Testis (tissue), 3 donors: ENCODE data around the gene SVIL. TPM values are rescaled to one million over a fixed set of nuclear protein-coding genes. Genes with fewer than 3 reads are reported as not detected.
"Not testable (repeated sequence)": the region's sequence is repeated elsewhere in the genome, so short reads cannot be mapped to it uniquely, and the experiment has no call there.

Source experiments
- DNase-seq: peaks from one replicate; pipeline ENCODE4 v3.0.0-alpha.2; 2019
- H3K27ac ChIP-seq, 2 donors: fragments of 200-600 bp; sonication (generic); one replicate each; pipeline ENCODE4 v1.5.1; 2019
- H3K27me3 ChIP-seq: fragments of 200-600 bp; sonication (generic); one replicate; pipeline ENCODE4 v1.5.1; 2019
- H3K36me3 ChIP-seq: fragments of 200-600 bp; sonication (generic); one replicate; pipeline ENCODE4 v1.5.1; 2017; ENCODE audit warnings: low read depth; ENCODE audit errors: missing control alignments
- H3K4me1 ChIP-seq: fragments of 200-600 bp; sonication (generic); one replicate; pipeline ENCODE4 v1.5.1; 2019
- H3K4me3 ChIP-seq, 2 donors: fragments of 200-600 bp; sonication (generic); one replicate each; pipeline ENCODE4 v1.5.1; 2017 to 2019
- H3K9me3 ChIP-seq: fragments of 200-600 bp; sonication (generic); one replicate; pipeline ENCODE4 v1.5.1; 2017
- POLR2A ChIP-seq: fragments of 450-650 bp; IDR thresholded peaks from one replicate; pipeline ENCODE4 v1.6.1; 2017; ENCODE audit warnings: antibody characterized with exemption, mild to moderate bottlenecking, moderate library complexity
- WGBS, 2 donors: methylation state at CpG; one replicate each; pipeline ENCODE4 v1.1.5; 2018; 5-methylcytosine and 5-hydroxymethylcytosine counted together
- intact Hi-C: fragments of 100-400 bp; cut with DNase I; formaldehyde crosslinking; loops from one replicate; pipeline ENCODE4 v1.15.1; 2023; ENCODE audit warnings: low total_unique reads
- polyA plus RNA-seq: library from polyadenylated mRNA; stranded (reverse); fragments of 350-450 nt; fragmentation: Illumina TruSeq; extraction: RNeasy Lipid Tissue Mini Kit (QIAGEN cat#74804); gene quantifications from one replicate; pipeline ENCODE4 v1.2.3, GENCODE V29; 2014; ENCODE audit warnings: low read depth, low replicate concordance; ENCODE audit not compliant: insufficient read depth
- total RNA-seq, 2 donors: library from RNA; depleted of rRNA; stranded (reverse); fragments of >200 nt; gene quantifications; one replicate each; pipeline ENCODE4 v1.2.3, GENCODE V29; 2016
- TF ChIP-seq, protein P1 (sequence below), 3 experiments: fragments of 450-650 bp in 2 of 3; fragments of 200-600 bp in 1 of 3; sonication (generic) in 1 of 3; IDR thresholded peaks; one replicate each; pipeline ENCODE4 v1.5.1; 2016 to 2019; ENCODE audit warnings: antibody characterized with exemption in 3 of 3, mild to moderate bottlenecking in 2 of 3, moderate library complexity in 1 of 3

Gene SVIL
- total and polyA plus RNA-seq, 3 donors from 2014 or later = 44.7 to 67.6 (median 63.1) TPM

DNA sequence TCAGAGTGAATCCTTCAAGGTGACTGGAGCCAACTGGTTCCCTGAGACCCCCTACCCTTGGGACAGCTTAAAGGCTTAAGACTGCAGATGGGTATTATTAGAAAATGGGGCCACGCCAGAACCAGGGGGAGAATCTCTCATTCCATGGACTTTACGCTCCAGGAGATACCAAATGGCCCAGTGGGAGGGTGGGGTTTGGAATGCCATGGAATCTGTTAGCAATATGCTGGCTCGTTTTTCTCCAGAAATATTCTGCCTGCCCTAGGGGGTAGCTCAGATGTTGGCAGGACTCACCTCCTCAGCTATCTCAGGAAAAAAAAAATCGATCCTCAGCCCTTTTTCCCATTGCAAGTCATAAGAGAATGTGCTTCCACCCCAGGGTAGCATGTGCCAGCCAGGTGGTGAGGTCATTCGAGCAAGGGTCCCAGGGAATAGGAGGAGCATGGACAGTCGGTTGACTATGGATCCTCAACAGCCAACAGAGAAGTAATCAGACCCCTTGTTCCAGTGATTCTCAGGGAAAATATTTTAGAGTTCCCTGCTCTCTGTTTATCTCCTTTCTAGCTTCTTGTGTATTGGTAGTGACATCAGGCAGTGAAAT is 22.9 kb downstream of the SVIL start:
- intact Hi-C loops = no loop called here
- TF ChIP-seq POLR2A = no peak
- TF ChIP-seq, protein P1, sequence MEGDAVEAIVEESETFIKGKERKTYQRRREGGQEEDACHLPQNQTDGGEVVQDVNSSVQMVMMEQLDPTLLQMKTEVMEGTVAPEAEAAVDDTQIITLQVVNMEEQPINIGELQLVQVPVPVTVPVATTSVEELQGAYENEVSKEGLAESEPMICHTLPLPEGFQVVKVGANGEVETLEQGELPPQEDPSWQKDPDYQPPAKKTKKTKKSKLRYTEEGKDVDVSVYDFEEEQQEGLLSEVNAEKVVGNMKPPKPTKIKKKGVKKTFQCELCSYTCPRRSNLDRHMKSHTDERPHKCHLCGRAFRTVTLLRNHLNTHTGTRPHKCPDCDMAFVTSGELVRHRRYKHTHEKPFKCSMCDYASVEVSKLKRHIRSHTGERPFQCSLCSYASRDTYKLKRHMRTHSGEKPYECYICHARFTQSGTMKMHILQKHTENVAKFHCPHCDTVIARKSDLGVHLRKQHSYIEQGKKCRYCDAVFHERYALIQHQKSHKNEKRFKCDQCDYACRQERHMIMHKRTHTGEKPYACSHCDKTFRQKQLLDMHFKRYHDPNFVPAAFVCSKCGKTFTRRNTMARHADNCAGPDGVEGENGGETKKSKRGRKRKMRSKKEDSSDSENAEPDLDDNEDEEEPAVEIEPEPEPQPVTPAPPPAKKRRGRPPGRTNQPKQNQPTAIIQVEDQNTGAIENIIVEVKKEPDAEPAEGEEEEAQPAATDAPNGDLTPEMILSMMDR (IDR thresholded peaks at IDR 0.05) = no peak
- no peaks in the 10 kb centered on the region for H3K36me3 ChIP-seq
- no peaks in the 10 kb centered on the region for H3K27me3 ChIP-seq
- H3K9me3 ChIP-seq = no peaks in the 10 kb centered on the region
- no peak overlapping the region for H3K4me3 ChIP-seq
- H3K27ac ChIP-seq = no peak overlapping the region
- DNase-seq = no peak
- H3K4me1 ChIP-seq = peaks cover 11% of the 10 kb centered on the region
- 58 to 73% methylated on average over 6 of the region's 6 CpGs for WGBS, 2 donors

DNA sequence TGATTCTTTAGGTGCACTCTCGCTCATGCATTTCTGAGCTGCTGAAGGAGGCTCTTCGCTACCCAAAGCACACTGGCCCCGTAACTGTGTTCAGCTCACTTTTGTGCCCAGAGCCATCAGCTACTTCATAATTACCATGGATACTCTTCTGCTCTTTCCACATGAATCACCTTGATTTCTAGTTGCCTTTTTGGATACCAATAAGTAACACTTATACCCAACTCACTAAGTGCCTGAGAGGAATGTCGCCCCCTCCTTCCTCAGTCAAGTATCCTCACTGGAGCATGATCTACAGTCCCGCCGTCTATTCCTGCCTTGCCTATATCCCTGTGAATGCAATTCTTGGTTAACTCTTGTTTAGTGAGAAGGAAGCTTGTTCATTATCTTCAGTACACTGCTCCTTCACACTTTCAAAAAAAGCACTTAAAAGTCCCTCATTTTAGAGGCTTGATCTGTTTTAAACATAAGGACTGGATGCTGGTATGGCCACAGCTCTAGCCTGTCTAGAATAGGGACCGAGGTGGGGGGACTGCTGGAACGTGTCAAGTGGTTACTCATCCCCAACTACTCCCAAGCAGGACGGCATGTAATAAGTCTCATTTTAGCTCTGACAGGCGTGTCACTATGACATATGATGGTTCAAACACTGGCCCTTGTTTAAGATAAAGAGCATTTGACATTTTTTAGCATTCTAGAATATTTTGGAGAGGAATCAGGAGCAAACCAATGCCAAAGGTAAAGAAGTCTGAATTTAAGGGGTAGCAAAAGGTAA is 23.7 kb downstream of the SVIL start:
- peaks cover 11% of the 10 kb centered on the region for H3K4me1 ChIP-seq
- 84 to 92% methylated on average over 10 of the region's 10 CpGs for WGBS, 2 donors
- no peak for DNase-seq
- no peak overlapping the region for H3K27ac ChIP-seq
- intact Hi-C loops = no loop called here
- no peak for TF ChIP-seq POLR2A
- no peaks in the 10 kb centered on the region for H3K36me3 ChIP-seq
- no peaks in the 10 kb centered on the region for H3K27me3 ChIP-seq
- no peaks in the 10 kb centered on the region for H3K9me3 ChIP-seq
- H3K4me3 ChIP-seq = no peak overlapping the region

DNA sequence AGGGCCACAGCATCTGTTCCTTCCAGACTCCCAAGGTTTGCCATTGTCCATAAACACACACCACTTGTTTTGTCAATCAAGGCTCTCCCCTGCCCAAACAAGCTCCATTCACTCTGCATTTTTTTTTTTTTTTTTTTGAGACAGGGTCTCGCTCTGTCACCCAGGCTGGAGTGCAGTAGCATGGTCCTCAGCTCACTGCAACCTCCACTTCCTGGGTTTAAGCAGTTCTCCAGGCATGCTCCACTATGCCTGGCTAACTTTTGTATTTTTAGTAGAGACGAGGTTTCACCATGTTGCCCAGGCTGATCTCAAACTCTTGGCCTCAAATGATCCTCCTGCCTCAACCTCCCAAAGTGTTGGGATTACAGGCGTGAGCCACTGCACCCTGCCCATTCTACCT is 24.4 kb downstream of the SVIL start:
- intact Hi-C loops, DNase-seq, H3K36me3 ChIP-seq, H3K9me3 ChIP-seq, H3K4me3 ChIP-seq, H3K27me3 ChIP-seq, H3K27ac ChIP-seq: not testable (repeated sequence)
- peaks cover 11% of the 10 kb centered on the region for H3K4me1 ChIP-seq
- WGBS, 2 donors = 90 to 91% methylated on average over 3 of the region's 3 CpGs

DNA sequence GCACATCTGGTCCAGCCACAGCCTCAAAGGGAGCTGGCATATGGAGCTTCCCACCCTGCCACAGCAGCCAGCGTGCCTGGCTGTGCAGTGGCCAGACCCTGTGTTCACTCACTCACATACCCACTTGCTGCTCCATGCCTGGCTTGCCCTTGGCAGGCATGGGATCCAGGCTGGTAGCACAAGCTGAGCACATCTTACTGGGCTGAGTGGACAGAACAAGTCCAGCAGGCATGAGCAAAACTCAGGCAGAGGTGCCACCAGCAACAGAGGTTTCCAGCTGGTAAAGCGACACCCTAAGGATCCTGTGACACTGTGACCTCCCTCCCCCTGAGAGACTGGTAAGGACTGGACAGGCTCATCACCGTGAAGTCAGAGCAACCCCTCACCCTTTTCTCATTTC is 25.1 kb downstream of the SVIL start:
- TF ChIP-seq POLR2A = no peak
- TF ChIP-seq, protein P1 (IDR thresholded peaks at IDR 0.05) = no peak
- Histone ChIP-seq H3K9me3 (no peaks in the 10 kb centered on the region), H3K27me3 (no peaks in the 10 kb centered on the region), H3K36me3 (no peaks in the 10 kb centered on the region), H3K4me1 (peaks cover 11% of the 10 kb centered on the region), H3K27ac (no peak overlapping the region), H3K4me3 (no peak overlapping the region)
- WGBS, 2 donors = 97 to 100% methylated on average over 2 to 3 of the region's 3 CpGs
- DNase-seq = no peak
- intact Hi-C loops = no loop called here

DNA sequence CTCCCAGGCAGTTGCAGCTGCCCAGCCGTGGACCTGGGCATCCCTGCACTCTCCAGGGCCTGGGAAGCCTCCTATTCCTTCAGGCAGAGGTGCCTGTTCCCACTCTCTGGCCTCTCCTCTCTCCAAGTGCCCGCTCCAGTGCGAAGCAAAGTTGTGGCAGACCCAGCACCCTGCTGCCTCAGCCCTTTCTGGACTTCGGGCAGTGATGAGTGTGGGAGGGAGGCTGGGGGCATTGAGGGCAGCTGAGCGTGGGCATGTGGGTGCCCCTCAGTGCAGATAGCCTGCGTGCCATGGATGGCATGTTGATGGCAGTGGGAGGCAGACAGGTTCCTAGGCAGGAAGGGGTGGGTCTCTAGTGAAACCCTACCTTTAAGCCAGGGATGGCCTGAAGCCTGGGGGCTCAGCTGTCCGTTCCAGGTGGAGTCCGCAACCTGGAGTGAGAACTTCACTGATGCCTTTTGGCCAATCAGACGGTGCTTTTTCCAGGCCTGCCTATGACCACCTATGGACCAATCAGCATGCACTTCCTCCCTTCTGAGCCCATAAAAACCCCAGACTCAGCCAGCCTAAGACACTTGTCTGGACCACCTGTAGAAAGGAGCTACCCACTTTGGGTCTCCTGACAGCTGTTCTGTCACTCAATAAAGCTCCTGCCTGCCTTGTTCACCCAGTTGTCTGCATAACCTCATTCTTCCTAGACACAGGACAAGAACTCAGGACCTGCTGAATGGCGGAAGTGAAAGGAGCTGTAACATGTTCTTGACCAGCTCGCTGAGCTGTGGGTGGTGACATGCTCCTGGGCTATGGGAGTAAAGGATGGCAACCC is 26.1 kb downstream of the SVIL start:
- H3K4me1 ChIP-seq = peaks cover 12% of the 10 kb centered on the region
- no peak overlapping the region for H3K27ac ChIP-seq
- no peak overlapping the region for H3K4me3 ChIP-seq
- 70 to 94% methylated on average over 8 to 11 of the region's 11 CpGs for WGBS, 2 donors
- H3K27me3 ChIP-seq = no peaks in the 10 kb centered on the region
- peak; percentile 5 for DNase-seq
- intact Hi-C loops = no loop called here
- TF ChIP-seq, protein P1 (IDR thresholded peaks at IDR 0.05) = no peak
- TF ChIP-seq POLR2A = no peak
- H3K36me3 ChIP-seq = no peaks in the 10 kb centered on the region
- no peaks in the 10 kb centered on the region for H3K9me3 ChIP-seq
